GM12875 (cell line): ENCODE results near the gene SPCS2.
A peak's percentile ranks its signal among the peaks of the same experiment; 100 is the strongest.

Experiments
- H3K4me3 ChIP-seq: one replicate; pipeline ENCODE4 v1.5.1; 2011; ENCODE audit warnings: low read depth, low read length, control low read depth
- TF ChIP-seq, protein P1 (sequence below): IDR thresholded peaks from 2 replicates; pipeline ENCODE4 v1.5.1; 2011; ENCODE audit warnings: low read depth, mild to moderate bottlenecking, control low read depth, inconsistent platforms, low read length, moderate library complexity, borderline replicate concordance; ENCODE audit not compliant: insufficient read depth

Gene SPCS2

DNA sequence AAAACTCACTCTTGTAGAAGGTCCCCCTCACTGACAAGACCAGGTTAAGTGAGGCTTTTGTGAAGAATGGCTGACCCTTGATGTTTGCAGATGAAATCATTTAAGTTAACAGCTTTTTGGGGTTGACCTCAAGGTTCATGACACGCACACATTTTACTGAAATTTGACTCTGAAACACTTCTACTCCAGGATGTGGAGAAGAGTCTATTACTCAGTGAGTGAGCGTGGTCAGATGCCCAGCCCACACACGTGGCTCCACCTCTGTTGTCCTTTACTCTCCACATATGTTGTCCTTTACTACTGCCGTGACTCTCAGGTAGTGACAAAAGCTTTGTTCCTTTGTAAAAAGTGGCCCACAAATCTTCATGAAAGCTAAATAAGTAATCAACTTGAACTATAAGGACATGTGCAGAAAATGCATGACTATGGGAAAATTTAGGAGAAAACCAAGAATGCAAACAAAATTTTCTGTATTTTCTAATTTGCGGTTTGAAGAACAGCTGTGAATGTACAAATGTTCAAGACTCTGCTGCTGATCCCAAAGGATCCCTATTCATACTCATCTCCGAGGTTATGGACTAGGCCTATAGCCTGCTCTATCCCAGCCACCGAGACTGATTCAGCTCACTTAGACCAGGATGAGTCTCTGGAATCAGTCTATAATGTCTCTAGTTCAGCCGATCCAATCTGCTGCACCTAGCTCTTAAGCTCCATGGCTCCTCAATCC lies 22.6 kb upstream of the SPCS2 start:
- TF ChIP-seq, protein P1, sequence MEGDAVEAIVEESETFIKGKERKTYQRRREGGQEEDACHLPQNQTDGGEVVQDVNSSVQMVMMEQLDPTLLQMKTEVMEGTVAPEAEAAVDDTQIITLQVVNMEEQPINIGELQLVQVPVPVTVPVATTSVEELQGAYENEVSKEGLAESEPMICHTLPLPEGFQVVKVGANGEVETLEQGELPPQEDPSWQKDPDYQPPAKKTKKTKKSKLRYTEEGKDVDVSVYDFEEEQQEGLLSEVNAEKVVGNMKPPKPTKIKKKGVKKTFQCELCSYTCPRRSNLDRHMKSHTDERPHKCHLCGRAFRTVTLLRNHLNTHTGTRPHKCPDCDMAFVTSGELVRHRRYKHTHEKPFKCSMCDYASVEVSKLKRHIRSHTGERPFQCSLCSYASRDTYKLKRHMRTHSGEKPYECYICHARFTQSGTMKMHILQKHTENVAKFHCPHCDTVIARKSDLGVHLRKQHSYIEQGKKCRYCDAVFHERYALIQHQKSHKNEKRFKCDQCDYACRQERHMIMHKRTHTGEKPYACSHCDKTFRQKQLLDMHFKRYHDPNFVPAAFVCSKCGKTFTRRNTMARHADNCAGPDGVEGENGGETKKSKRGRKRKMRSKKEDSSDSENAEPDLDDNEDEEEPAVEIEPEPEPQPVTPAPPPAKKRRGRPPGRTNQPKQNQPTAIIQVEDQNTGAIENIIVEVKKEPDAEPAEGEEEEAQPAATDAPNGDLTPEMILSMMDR = no peak
- H3K4me3 ChIP-seq = no peak overlapping the region

DNA sequence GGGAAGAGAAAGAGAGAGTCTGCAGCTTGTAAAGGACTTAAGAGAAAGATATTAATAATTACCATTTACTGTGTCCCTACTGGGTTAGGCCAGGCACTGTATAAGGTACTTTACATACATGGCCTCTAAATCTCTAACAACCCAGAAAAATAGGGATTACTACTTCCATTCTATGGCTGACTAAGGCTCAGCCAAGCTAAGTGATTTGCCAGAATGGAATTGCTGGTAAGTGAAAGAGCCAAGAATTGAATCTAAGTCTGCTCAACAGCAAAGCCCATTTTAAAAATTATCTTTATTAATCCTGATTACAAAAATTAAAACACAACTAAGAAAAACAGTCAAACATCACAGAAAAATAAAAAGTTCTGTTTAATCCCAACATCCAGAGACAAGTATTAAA lies 21.6 kb upstream of the SPCS2 start:
- TF ChIP-seq, protein P1 = no peak

DNA sequence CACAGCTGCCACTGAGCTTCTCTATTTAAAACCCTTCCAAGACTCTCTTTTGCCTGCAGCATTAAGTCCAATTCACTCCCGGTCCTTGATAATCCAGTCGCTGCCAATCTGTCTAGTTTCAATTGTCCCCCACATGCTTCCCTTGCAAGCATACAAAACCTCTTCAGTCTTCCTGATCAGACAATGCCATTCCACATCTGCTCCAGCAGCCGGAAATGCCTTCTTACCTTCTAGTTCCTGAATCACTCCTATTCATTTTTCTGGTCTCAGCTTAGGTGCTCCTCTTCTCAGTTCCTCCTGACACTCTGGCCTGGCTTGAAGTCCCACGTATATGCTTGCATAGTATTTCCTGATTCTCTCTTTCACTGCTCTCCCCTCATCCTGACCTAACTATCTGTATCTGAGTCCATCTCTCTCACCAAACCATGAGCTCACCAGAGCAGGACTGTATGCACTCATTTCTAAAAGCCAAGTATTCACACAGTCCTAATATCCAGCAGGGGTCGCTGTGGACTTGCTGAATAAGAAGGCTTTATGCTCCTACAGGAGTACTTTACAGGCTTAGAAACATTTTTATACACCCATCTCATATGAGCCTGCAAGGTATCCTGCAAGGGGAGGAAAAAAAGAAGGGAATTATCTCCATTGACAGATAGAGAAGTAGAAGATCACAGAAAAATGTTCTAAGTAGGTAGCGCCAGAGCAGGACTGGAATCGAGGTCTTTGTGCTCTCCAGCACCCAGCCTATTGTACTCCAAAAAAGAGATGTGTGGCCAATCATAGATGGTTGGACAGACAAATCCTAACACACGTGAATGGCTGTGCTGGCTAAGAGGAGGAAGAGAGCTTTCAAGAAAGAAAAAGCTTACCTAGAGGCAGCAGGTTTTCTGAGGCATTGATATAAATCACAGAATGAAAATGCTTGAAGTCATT lies 19.4 kb upstream of the SPCS2 start:
- no peak overlapping the region for H3K4me3 ChIP-seq
- TF ChIP-seq, protein P1 = peak; percentile 69; the same call in 1 of the 2 replicates

More for the DNA sequence above, 21.6 kb upstream of the SPCS2 start:
- H3K4me3 ChIP-seq = no peak overlapping the region

DNA sequence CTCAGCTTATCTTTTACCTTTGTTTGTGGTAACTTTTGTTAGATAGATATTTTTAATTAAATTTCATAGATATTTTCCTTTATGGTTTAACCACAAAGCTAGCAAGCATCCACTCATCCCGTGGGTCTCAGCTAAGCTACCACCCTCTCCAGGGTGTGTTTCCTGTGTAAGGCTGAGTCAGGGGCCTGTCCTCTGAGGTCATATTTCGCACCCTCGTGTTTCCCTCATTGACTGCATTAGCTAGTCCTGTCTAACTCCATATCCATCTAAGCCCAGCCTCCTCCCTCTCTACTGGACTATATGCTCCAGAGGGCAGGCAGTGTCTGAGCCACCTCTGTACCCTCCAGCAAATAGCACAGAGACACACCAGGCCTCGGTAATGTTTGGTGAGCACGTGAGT lies 16.9 kb upstream of the SPCS2 start:
- no peak overlapping the region for H3K4me3 ChIP-seq
- TF ChIP-seq, protein P1 = no peak

DNA sequence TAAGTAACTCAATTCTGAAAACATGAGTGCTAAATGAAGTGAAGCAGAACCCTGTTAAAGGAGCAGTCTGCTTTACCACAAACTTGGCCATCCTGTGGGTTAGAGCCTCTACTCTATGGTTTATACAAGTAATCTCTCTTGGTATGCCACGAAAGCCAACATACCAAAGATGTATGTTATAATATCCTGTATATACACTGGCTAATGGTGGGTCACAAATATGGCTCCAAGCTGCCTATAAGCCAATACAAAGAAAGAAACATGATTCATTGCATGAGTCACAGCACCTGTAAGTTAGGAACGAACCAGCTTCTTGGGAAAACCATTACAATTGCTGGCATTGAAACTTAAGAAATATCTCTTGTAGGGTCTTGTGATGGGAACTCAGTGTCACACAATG lies 16.3 kb upstream of the SPCS2 start:
- H3K4me3 ChIP-seq = no peak overlapping the region
- TF ChIP-seq, protein P1 = no peak

DNA sequence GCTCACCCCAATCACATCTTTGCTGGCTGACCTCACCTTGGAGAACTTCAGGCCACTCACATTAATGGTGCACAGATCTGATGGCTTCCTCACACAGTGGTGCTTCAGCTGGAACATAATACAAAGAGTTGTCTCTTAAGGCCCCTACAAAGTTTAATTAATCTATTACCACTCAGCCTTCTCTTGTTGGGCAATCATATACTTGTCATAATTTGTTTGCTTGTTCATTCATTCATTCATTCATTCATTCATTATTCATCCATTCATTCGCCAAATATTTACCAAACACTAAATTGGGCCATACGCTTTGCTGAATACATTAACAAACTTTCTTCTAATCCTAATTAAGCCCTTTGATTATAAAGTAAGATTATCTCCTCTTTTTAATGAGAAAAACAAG lies 15.3 kb upstream of the SPCS2 start:
- TF ChIP-seq, protein P1 = no peak
- H3K4me3 ChIP-seq = no peak overlapping the region
